Measurements from ENCODE around the gene RNASE7. TPM values are rescaled to one million over a fixed set of nuclear protein-coding genes. Genes with fewer than 3 reads are reported as not detected.
"Not testable (repeated sequence)": the region's sequence is repeated elsewhere in the genome, so short reads cannot be mapped to it uniquely, and the experiment has no call there.

The RNASE7 gene
- total RNA-seq, 1 experiment from 2014 or later, result not detected

DNA sequence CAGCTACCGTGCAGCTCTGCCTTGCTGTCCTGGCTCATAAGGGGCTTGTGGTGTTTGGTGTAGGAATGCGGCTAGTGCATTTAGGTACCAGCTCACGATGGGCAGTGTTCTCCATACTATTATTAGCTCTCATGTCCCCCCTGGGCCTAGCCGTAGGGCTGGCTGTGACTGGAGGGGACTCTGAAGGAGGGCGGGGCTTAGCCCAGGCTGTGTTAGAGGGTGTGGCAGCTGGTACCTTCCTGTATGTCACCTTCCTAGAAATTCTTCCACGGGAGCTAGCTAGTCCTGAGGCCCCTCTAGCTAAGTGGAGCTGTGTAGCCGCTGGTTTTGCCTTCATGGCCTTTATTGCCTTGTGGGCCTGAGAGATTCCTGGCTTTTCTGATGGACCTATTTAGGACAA is 40.9 kb upstream of the RNASE7 start:
- ChIA-PET POLR2A (ENCODE audit: unreplicated experiment) (no interaction called here), CTCF (interaction anchor here (1.3 kb wide), 1 partner anchor 30 kb away, joined by 7 read pairs; no protein-coding TSS in a partner anchor)
- Histone ChIP-seq H3K27me3 (ENCODE audit: low read length) (no peaks in the 10 kb centered on the region), H3K36me3 (ENCODE audit: low read depth, low read length) (peaks cover 5% of the 10 kb centered on the region), H3K9ac (ENCODE audit: low read length) (no peak overlapping the region), H3K9me3 (ENCODE audit: low read length) (no peaks in the 10 kb centered on the region), H3K27ac (ENCODE audit: low read length) (no peak overlapping the region), H3K9me2 (replicated peaks; ENCODE audit: low read length) (no peaks in the 10 kb centered on the region), H3F3A (ENCODE audit: low read length, unreplicated experiment) (no peaks in the 10 kb centered on the region), H3K4me1 (ENCODE audit: insufficient read depth, low read length) (no peaks in the 10 kb centered on the region; the same call in 1 of the 2 replicates), H3K4me3 (ENCODE audit: low read length) (no peak overlapping the region), H2AFZ (ENCODE audit: low read length) (no peak overlapping the region), H3K4me2 (ENCODE audit: low read length) (no peak overlapping the region), H3K79me2 (ENCODE audit: low read length) (no peaks in the 10 kb centered on the region), H4K20me1 (ENCODE audit: low read length) (no peaks in the 10 kb centered on the region)
- no peak for ATAC-seq
- intact Hi-C loops (cut with micrococcal nuclease), result no loop called here
- no TSS peak for BruUV-seq (replicated peaks)
- DNase-seq, result no peak
- TF ChIP-seq EZH2 (IDR thresholded peaks at IDR 0.05; ENCODE audit: low read length, unreplicated experiment), result no peak
- TF ChIP-seq EZH2phosphoT487 (IDR thresholded peaks at IDR 0.05; ENCODE audit: borderline replicate concordance, low read length), result no peak
- TF ChIP-seq, protein P1, sequence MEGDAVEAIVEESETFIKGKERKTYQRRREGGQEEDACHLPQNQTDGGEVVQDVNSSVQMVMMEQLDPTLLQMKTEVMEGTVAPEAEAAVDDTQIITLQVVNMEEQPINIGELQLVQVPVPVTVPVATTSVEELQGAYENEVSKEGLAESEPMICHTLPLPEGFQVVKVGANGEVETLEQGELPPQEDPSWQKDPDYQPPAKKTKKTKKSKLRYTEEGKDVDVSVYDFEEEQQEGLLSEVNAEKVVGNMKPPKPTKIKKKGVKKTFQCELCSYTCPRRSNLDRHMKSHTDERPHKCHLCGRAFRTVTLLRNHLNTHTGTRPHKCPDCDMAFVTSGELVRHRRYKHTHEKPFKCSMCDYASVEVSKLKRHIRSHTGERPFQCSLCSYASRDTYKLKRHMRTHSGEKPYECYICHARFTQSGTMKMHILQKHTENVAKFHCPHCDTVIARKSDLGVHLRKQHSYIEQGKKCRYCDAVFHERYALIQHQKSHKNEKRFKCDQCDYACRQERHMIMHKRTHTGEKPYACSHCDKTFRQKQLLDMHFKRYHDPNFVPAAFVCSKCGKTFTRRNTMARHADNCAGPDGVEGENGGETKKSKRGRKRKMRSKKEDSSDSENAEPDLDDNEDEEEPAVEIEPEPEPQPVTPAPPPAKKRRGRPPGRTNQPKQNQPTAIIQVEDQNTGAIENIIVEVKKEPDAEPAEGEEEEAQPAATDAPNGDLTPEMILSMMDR (conservative IDR thresholded peaks at IDR 0.05; ENCODE audit: low read depth, low read length), result no peak

DNA sequence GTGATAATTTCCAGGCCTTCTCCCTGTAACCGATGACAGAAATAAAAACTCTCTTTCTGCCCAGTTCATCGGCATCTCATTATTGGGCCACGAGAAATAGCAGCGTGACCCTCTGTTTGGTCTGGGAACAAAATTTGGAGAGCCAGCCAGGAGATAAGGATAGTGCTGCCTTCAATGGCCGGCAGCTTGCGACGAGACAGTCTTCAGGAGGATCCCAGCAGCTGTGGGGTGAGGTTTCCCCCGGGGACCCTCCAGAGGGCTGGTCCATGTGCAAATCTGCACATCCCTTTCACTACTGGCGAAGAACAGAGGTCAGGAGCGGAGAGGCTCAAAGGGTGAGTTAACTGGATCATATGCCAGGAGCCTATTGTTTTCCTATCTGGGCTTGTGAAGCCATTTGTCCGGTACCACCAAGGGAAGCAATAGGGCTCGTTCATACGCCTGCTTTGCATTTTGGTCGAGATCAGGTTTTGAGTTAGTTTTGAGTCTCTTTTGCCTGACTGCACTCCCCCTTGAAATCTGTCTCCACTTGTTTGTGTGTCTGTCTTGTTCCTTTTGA is 38.3 kb upstream of the RNASE7 start:
- TF ChIP-seq EZH2phosphoT487 (IDR thresholded peaks at IDR 0.05; ENCODE audit: borderline replicate concordance, low read length) (no peak), EZH2 (IDR thresholded peaks at IDR 0.05; ENCODE audit: low read length, unreplicated experiment) (no peak)
- TF ChIP-seq, protein P1 (conservative IDR thresholded peaks at IDR 0.05; ENCODE audit: low read depth, low read length), result no peak
- Histone ChIP-seq H3K9ac (ENCODE audit: low read length) (no peak overlapping the region), H3K9me3 (ENCODE audit: low read length) (no peaks in the 10 kb centered on the region), H3K27me3 (ENCODE audit: low read length) (no peaks in the 10 kb centered on the region), H3K9me2 (replicated peaks; ENCODE audit: low read length) (no peaks in the 10 kb centered on the region), H3K4me1 (ENCODE audit: insufficient read depth, low read length) (no peaks in the 10 kb centered on the region), H3K27ac (ENCODE audit: low read length) (no peak overlapping the region), H3K4me3 (ENCODE audit: low read length) (no peak overlapping the region), H3F3A (ENCODE audit: low read length, unreplicated experiment) (no peaks in the 10 kb centered on the region), H3K79me2 (ENCODE audit: low read length) (no peaks in the 10 kb centered on the region), H3K4me2 (ENCODE audit: low read length) (no peak overlapping the region), H3K36me3 (ENCODE audit: low read depth, low read length) (no peaks in the 10 kb centered on the region), H2AFZ (ENCODE audit: low read length) (no peak overlapping the region), H4K20me1 (ENCODE audit: low read length) (no peaks in the 10 kb centered on the region)
- intact Hi-C loops (cut with micrococcal nuclease), result no loop called here
- ChIA-PET POLR2A (ENCODE audit: unreplicated experiment) (no interaction called here), CTCF (interaction anchor here (0.5 kb wide), 1 partner anchor 8 kb away, joined by 5 read pairs; no protein-coding TSS in a partner anchor)
- ATAC-seq (no peak), DNase-seq (no peak)
- no TSS peak for BruUV-seq (replicated peaks)

- intact Hi-C loops (cut with micrococcal nuclease); POLR2A ChIA-PET (ENCODE audit: unreplicated experiment); H3K4me3 ChIP-seq (ENCODE audit: low read length); H3K4me2 ChIP-seq (ENCODE audit: low read length); DNase-seq; BruUV-seq (replicated peaks); H2AFZ ChIP-seq (ENCODE audit: low read length); H3K9me2 ChIP-seq (replicated peaks; ENCODE audit: low read length); H3K27ac ChIP-seq (ENCODE audit: low read length); ATAC-seq; H3K36me3 ChIP-seq (ENCODE audit: low read depth, low read length); H4K20me1 ChIP-seq (ENCODE audit: low read length); H3K4me1 ChIP-seq (ENCODE audit: insufficient read depth, low read length); H3K9me3 ChIP-seq (ENCODE audit: low read length); H3K9ac ChIP-seq (ENCODE audit: low read length); H3K79me2 ChIP-seq (ENCODE audit: low read length); H3F3A ChIP-seq (ENCODE audit: low read length, unreplicated experiment): not testable (repeated sequence)
- peaks cover 24% of the 10 kb centered on the region for H3K27me3 ChIP-seq (ENCODE audit: low read length)
- CTCF ChIA-PET, result interaction anchor here (0.6 kb wide), 1 partner anchor 35 kb away, joined by 4 read pairs; no protein-coding TSS in a partner anchor
Observed at GRCh38 chr14:21009721-21010120, 32.4 kb upstream of the RNASE7 start.
